SK-N-MC (cell line): ENCODE data around the gene EFS.

ENCODE experiments used
- DNase-seq: peaks from one replicate; pipeline ENCODE4 v3.0.0-alpha.2; 2011; ENCODE audit warnings: low read depth, low spot score
- H3K27ac ChIP-seq: fragments of 200-600 bp; sonication (generic); 2 replicates; pipeline ENCODE4 v1.5.1; 2016; ENCODE audit warnings: mixed run types
- H3K36me3 ChIP-seq: fragments of 200-600 bp; sonication (generic); 2 replicates; pipeline ENCODE4 v1.6.1; 2017; ENCODE audit warnings: antibody characterized with exemption, low read length, mixed read lengths; ENCODE audit not compliant: insufficient read depth
- H3K4me3 ChIP-seq: fragments of 200-600 bp; sonication (generic); 2 replicates; pipeline ENCODE4 v1.5.1; 2016
- H3K9ac ChIP-seq: fragments of 200-600 bp; sonication (generic); 2 replicates; pipeline ENCODE4 v1.8.0; 2017; ENCODE audit warnings: mixed run types, mixed read lengths; ENCODE audit not compliant: insufficient read length
- H3K9me3 ChIP-seq: fragments of 200-600 bp; sonication (generic); 2 replicates; pipeline ENCODE4 v1.6.1; 2017; ENCODE audit warnings: low read depth, mild to moderate bottlenecking, antibody characterized with exemption, low read length, moderate library complexity, mixed read lengths
- EZH2 ChIP-seq: fragments of 200-600 bp; sonication (generic); IDR thresholded peaks from one replicate; pipeline ENCODE4 v1.6.1; 2017; ENCODE audit warnings: antibody characterized with exemption
- FOXP2 ChIP-seq: optimal IDR thresholded peaks from 2 replicates; pipeline ENCODE3; 2011; ENCODE audit warnings: mild to moderate bottlenecking, moderate library complexity; ENCODE audit not compliant: insufficient read depth; ENCODE audit errors: extremely low read length, control extremely low read depth
- POLR2AphosphoS5 ChIP-seq: IDR thresholded peaks from 2 replicates; pipeline ENCODE4 v1.6.1; 2012; ENCODE audit warnings: mild to moderate bottlenecking, low read depth, low read length, borderline replicate concordance

The EFS gene

GRCh38 chr14:23323838-23324454, 41.0 kb downstream of the EFS start:
- TF ChIP-seq POLR2AphosphoS5 (no peak), EZH2 (no peak), FOXP2 (no peak)

DNA sequence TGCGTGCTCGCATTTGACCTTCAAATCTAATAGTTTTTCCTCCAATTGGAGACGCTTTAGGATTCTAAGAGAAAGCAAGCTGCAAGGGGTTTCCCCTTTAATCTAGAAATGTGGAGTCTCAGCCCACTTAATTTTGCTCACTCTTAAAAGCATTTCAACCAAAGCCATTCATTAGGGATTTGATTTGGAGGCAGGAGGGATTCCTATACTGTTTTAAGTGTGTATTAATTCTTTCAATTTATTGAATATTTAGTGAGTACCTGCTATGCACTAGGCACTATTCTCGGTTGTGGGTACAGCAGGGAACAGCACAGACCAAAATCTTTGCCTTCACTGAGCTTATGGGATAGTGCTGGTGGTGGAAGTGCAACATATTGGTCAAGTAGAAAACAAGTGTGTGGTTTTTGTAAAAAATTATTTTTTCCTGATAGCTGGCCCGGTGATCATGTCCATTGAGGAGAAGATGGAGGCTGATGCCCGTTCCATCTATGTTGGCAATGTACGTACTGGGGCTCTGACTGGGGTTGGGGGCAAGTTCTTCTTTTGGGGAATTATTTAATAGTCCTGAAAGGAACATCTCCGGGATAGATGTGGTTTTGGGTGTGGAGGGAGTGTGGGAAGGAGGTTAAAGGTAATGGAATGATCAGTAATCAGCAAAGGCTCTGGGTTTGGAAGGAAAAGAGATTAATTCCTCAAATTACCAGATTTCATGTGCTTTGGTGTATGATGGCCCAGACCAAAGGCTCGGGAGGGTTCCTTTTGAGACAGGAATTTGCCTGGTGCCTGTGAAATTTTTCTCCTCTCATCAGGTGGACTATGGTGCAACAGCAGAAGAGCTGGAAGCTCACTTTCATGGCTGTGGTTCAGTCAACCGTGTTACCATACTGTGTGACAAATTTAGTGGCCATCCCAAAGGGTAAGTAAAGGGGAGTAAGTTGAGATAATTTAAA, 42.1 kb downstream of the EFS start:
- Histone ChIP-seq H3K9me3 (no peaks in the 10 kb centered on the region), H3K27ac (peak overlapping the region; percentile 88), H3K9ac (peak overlapping the region; percentile 99), H3K4me3 (peak overlapping the region; percentile 99), H3K36me3 (peaks cover 47% of the 10 kb centered on the region)
- no peak for TF ChIP-seq EZH2
- TF ChIP-seq FOXP2: no peak
- TF ChIP-seq POLR2AphosphoS5: no peak
- no peak for DNase-seq

More at GRCh38 chr14:23323838-23324454, 41.0 kb downstream of the EFS start:
- DNase-seq: no peak
- H3K9ac ChIP-seq: no peak overlapping the region
- H3K4me3 ChIP-seq: no peak overlapping the region
- H3K27ac ChIP-seq: no peak overlapping the region
- H3K9me3 ChIP-seq: no peaks in the 10 kb centered on the region
- peaks cover 47% of the 10 kb centered on the region for H3K36me3 ChIP-seq

DNA sequence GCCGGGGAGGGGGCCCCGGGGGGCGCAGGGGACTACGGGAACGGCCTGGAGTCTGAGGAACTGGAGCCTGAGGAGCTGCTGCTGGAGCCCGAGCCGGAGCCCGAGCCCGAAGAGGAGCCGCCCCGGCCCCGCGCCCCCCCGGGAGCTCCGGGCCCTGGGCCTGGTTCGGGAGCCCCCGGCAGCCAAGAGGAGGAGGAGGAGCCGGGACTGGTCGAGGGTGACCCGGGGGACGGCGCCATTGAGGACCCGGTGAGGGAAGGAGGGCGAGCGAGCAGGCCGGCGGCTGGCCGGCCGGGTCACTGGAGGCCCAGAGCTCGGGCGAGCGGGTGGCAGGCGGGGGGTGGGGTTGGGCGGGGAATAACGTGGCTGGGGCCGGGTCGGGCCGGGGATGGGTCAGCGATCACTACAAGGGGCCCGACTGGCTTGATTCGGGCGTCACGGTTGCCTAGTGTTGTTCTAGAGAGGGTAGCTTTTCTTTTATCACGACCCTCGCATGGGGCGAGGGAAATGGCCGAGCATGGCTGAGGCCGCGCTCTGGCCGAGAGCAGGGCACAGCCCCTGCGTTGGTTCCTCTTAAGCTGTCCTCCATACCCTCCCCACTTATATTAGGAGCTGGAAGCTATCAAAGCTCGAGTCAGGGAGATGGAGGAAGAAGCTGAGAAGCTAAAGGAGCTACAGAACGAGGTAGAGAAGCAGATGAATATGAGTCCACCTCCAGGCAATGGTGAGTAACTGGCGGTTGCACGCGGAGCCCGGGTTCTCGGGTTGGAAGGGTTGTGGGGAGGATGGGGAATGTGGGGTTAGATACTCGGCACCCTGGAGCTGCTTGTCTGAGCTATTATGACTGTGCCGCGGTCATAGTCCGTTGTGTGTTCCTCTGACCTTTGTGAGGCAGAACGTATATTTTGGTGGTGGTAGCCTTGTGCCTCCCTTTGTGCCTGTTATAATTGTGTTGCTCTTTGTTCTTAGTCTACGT, 43.1 kb downstream of the EFS start:
- TF ChIP-seq FOXP2 (no peak), POLR2AphosphoS5 (peak; percentile 42; the same call in 1 of the 2 replicates)
- H3K27ac ChIP-seq: peak overlapping the region; percentile 88
- H3K36me3 ChIP-seq: peaks cover 47% of the 10 kb centered on the region
- no peaks in the 10 kb centered on the region for H3K9me3 ChIP-seq
- H3K9ac ChIP-seq: peak overlapping the region; percentile 99
- DNase-seq: no peak
- H3K4me3 ChIP-seq: peak overlapping the region; percentile 99

GRCh38 chr14:23320584-23321571, 44.1 kb downstream of the EFS start, which contains the start of gene PABPN1:
Gene PABPN1 (plus strand): TSS chr14:23321457. CDS start chr14:23321470, 13 bp downstream.
- peak within 1 kb of the TSS; percentile 99 for H3K9ac ChIP-seq
- H3K36me3 ChIP-seq: peaks cover 43% of the 10 kb centered on the region
- peak; percentile 99 for DNase-seq
- peak within 1 kb of the TSS; percentile 99 for H3K4me3 ChIP-seq
- H3K27ac ChIP-seq: peak within 1 kb of the TSS; percentile 94
- no peaks in the 10 kb centered on the region for H3K9me3 ChIP-seq
- TF ChIP-seq FOXP2: no peak
- peak; percentile 86 for TF ChIP-seq POLR2AphosphoS5

GRCh38 chr14:23319746-23320583, 45.0 kb downstream of the EFS start:
- Histone ChIP-seq H3K27ac (peak overlapping the region; percentile 94), H3K36me3 (peaks cover 37% of the 10 kb centered on the region), H3K9me3 (no peaks in the 10 kb centered on the region), H3K9ac (peak overlapping the region; percentile 64), H3K4me3 (peak overlapping the region; percentile 80)
- DNase-seq: no peak
- TF ChIP-seq FOXP2: no peak
- no peak for TF ChIP-seq EZH2
- no peak for TF ChIP-seq POLR2AphosphoS5

DNA sequence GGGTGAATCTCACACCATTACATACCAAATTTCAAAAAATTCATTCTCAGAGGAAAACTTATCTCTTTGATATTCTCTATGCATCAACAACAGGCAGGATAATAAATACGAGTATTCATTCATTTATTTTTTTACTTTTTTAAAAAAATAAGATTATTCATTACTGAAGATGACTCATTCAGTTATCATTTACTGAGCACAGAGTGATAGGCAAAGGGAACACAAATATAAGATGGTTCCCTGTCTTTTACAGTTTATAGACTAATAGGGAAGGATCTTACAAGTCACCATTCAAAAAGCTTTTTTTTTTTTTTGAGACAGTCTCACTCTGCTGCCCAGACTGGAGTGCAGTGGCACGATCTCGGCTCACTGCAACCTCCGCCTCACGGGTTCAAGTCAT, 48.7 kb downstream of the EFS start:
- DNase-seq: no peak
- no peak overlapping the region for H3K27ac ChIP-seq
- no peak overlapping the region for H3K9ac ChIP-seq
- peaks cover 9% of the 10 kb centered on the region; the same call in 1 of the 2 replicates for H3K36me3 ChIP-seq
- no peaks in the 10 kb centered on the region for H3K9me3 ChIP-seq
- TF ChIP-seq EZH2: no peak
- no peak for TF ChIP-seq POLR2AphosphoS5
- TF ChIP-seq FOXP2: no peak
- no peak overlapping the region for H3K4me3 ChIP-seq

DNA sequence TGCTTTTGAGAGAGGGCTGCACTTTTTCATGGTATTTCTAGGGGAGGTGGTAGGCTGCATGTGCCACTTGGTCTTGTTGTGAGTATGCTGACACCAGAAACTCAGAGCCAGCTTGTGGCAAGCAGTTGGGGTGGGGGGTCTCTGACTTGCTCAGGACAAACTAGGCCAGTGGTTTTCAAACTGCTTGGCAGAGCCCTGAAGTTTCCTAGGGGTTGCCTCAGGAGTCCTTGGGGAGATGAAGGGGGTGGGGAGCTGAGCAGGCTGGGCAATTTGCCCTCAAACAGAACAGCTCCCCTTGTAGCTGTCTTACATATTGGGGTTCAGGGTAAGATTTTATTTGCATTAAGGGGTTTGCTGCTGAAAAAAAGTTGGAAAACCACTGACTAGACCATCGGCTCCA, 54.4 kb downstream of the EFS start:
- Histone ChIP-seq H3K36me3 (peaks cover 15% of the 10 kb centered on the region; the same call in 1 of the 2 replicates), H3K9ac (no peak overlapping the region), H3K9me3 (no peaks in the 10 kb centered on the region), H3K27ac (no peak overlapping the region), H3K4me3 (no peak overlapping the region)
- TF ChIP-seq POLR2AphosphoS5: no peak
- no peak for DNase-seq
